NCI-H128 (cell line): Measurements from ENCODE around the gene SERPINE1.

ENCODE experiments used
- DNase-seq: peaks from one replicate; lab custom pipeline; 2025; ENCODE audit not compliant: unreplicated experiment; lab: John Stamatoyannopoulos, UW

Gene SERPINE1

DNA sequence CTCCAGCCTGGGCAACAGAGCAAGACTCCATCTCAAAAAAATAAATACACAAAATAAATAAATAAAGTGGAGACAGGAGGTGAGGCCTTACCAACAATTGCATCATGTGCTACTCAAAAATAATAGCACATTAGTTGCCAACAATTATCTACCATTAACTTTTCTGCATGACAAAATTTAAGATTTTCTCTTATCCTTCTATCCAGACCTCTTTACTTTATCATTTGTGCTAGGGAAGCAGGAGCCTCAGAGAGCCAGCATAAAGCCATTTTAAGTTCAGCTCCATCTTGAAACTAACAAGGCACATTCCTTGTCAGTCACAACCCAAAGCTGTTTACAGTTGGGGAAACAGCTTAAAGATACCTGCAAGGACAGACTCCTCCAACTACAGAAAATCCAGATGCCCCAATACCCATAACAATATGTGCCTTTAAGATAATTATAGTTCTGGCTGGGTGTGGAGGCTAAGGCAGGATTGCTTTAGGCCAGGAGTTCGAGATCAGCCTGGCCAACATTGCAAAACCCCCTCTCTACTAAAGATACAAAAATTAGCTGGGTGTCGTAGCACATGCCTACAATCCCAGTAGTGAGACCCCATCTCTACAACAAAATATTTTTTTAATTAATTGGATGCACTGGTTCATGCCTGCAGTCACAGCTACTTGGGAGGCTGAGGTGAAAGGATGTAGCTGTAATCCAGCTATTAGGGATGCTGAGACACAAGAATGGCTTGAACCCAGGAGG lies 25.2 kb downstream of the SERPINE1 start:
- no peak for DNase-seq

DNA sequence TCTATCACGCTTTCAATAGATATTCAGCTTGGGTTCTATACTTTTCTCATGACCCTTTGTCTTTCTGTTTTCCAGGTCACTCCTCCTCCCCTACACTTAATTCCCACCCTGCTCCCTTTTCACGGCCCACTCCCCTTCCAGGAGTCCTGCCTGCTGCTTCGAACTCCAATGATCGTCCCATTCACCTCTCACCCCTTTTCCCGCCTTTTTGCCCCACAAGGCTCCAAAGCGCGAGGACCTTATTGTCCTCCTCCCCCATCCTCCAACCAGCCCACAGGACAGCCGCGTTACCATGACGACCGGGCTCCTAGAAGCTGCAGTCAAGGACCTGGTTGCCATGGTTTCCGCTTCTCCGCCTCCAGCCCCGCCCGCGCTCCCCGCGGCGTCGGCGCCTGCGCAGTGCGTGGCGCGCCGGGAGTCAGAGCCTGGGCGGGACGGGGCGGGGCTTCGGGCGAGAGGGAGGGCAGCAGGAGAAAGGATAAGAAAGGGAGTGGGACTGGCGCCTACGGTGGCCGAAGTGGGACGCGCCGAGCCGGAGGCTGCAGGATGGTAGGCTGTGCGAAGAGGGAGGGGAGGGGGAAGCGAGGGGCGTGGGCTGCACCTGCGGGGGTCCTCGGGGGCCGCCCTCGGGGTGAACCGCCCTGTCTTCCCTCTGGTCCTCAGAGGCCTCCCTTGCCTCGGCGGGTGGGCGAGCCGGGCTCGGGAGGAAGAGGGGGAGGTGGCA lies 27.2 kb downstream of the SERPINE1 start, which contains the start of gene AP1S1:
Gene AP1S1, plus strand, starts transcription at position 508 of the 724 bp plus-strand sequence. Its CDS starts 39 bp downstream, at position 547.
- peak; percentile 89 for DNase-seq

DNA sequence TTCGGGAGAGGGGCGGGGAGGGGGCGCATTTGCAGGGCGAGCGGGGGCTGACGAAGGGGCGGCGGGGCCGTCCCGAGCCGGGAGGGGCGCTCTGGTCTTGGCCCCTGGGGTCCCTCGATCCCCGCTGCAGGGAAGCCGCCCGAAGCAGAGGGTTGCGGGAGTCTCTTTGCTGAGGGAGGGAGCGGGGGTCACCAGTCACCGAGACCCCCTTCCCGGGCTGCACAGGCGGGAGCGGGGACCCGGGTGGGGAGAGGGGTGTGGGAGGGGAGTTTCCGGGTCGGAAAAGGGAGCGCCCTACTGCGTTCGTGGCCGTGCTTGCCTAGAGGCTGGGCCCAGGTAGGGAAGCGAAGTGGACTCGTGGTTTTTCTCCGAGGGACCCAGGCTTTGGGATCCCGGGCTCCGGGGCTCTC lies 27.8 kb downstream of the SERPINE1 start:
- no peak for DNase-seq

GRCh38 chr7:101155303-101155702 lies 28.4 kb downstream of the SERPINE1 start:
- no peak for DNase-seq

GRCh38 chr7:101156277-101156676 lies 29.4 kb downstream of the SERPINE1 start:
- no peak for DNase-seq

DNA sequence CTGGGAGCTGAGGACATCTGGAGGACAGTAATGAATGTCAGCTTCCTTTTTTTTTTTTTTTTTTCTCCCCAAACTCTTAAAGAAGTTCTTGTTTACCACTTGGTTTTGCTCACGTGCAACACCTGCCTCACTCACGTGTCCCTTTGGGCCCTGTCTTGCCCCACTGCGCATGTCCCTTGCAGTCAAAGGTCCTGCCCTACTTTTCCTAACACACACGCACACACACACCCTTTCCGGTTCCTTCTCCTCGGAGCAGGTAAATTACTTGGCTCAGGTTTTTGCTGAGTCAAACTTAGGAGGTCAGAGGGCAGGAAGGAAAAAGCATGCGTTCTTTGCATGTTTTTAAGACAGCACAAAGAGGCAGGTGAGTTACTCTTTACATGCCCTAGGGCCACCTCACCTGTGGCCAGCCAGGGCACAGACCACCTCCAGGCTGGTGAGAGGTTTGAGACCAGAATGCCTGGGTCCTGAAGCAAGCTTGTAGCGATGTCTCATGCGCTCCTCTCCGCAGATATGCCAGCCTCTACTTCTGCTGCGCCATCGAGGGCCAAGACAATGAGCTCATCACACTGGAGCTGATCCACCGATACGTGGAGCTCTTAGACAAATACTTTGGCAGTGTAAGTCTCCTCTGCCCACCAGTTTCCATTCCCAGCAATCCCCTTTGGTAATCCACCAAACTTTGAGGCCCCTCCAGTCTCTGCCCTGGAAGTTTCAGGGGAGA lies 30.1 kb downstream of the SERPINE1 start:
- DNase-seq, result no peak

- no peak for DNase-seq
Measured at GRCh38 chr7:101159696-101160674, 33.1 kb downstream of the SERPINE1 start.

GRCh38 chr7:101160910-101161309 lies 34.0 kb downstream of the SERPINE1 start:
- no peak for DNase-seq

GRCh38 chr7:101161692-101162471 lies 35.0 kb downstream of the SERPINE1 start:
- DNase-seq, result no peak

DNA sequence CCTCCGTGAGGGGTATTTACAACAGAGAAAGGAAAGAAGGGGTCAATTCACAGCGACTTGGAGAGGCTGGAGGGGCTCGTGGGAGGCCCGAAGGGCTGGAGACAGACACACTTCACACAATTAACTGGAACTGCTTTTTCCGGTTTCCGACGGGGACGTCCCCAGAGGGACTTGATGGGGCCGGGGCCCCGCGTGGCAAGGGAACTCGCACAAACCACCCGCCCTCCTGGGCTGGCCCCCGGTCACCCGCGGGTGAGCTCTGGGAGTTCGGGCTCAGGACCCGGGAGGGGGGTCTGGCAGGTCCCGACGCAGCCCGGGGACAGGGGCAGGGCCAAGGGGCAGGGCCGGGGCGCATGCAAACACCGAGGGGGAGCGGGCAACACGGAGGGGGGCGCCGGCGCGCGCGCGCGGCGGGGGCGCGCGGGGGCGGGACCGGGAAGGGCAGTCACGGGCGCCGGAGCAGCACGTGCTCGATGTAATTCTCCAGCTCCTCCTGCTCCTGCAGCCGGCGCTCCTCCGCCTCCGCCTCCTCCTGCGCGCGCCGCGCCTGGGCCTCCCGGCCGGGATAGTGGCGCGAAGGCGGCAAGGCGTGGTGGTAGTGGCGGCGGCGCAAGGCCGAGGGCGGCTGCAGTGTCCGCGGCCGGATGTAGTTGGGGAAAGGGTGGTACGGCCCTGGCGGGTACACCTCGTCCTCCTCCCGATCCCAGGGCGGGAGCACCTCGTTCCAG lies 35.8 kb downstream of the SERPINE1 start:
- no peak for DNase-seq

DNA sequence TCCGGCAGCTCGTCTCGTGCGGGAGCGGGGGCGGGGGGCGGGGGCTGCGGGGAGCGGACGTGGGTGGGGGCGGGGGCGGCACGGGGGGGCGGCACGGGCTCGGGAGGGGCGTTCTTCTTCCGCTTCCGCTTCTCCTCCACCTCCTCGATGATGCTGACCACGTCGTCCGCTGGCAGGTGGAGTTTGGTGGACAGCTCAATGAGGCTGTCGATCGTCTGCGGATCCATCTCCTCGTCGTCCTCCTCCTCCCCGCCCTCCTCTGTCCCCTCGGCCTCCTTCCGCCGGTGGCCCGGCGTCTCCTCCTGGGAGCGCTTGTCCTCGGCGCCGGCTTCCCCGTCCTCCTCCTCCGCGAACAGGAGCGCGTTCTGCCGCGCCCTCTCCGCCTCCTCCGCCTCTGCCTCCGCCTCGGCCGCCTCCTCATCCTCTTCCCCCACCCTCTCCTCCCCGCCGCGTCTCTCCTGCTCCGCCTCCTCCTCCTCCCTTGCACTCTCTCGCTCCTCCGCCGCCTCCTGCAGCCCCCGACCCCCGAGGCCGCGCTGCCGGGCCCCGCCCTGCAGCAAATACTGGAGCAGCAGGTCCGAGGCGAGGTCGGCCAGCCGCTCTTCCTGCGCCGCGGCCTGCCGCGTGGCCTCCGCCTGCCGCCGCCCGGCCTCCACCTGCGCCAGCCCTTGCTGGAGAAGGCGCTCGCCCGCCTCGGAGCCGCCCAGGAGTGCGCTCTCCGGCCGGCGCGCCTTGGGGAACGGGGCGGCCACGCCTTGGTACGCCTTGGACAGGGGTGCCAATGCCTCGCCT lies 36.6 kb downstream of the SERPINE1 start:
- DNase-seq, result no peak

- no peak for DNase-seq
Measured at GRCh38 chr7:101164071-101164840, 37.4 kb downstream of the SERPINE1 start.

- peak; percentile 62 for DNase-seq
Measured at GRCh38 chr7:101165075-101165957, 38.4 kb downstream of the SERPINE1 start, which contains the start of gene VGF. TSS of gene VGF (minus strand) at chr7:101165569. CDS start at chr7:101164843, 726 bp downstream.

GRCh38 chr7:101165958-101166647 lies 39.2 kb downstream of the SERPINE1 start:
- DNase-seq, result no peak

GRCh38 chr7:101166648-101166908 lies 39.7 kb downstream of the SERPINE1 start:
- no peak for DNase-seq
